ENCODE data around the gene CEACAM1. TPM values are rescaled to one million over a fixed set of nuclear protein-coding genes. Genes with fewer than 3 reads are reported as not detected.

CEACAM1 gene
- total and polyA plus RNA-seq, 2 of the 13 experiments (the other 11 are each of a cell fraction or from before 2014, with no cell fraction given) = 13.5 to 332 TPM

DNA sequence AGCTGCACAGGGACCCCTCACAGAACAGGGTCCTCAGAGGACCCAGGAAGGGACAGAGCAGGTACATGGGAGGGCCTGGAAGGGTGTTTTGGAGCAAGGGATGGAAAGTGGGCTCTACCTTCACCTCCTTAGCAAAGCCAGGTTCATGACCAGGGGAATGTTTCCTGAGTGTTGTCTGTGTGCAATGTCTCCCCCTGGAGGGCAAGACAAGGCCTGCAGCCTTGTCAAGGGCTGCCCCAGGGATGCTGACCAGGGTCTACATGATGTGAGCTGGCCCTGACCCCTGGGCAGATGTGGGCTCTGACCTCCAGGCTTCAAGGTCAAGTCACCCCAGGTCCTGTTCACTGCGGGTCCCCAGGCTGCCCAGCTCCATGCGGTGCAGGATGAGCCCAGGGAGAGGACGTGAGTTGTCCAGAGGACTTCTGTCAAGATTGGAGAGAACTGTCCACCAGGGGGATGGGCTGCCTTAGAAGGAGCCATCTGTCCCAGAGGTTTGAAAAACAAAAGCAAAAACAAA, 1.0 kb upstream of the CEACAM1 start (continued):
- TF ChIP-seq ZBTB33 (CRISPR knock-in tag; IDR thresholded peaks at IDR 0.05) = peak; percentile 48; the same call in 1 of the 2 replicates
- TF ChIP-seq ZNF768 (CRISPR knock-in tag; IDR thresholded peaks at IDR 0.05) = no peak
- TF ChIP-seq ZKSCAN1 (IDR thresholded peaks at IDR 0.05; ENCODE audit: low read length) = no peak
- TF ChIP-seq ZNF251 (CRISPR knock-in tag; IDR thresholded peaks at IDR 0.05) = no peak
- no peak for TF ChIP-seq TAF15 (IDR thresholded peaks at IDR 0.05; ENCODE audit: low read depth, low read length, poor library complexity, severe bottlenecking)
- TF ChIP-seq CCDC6 (CRISPR knock-in tag; IDR thresholded peaks at IDR 0.05) = no peak
- TF ChIP-seq, protein P1, sequence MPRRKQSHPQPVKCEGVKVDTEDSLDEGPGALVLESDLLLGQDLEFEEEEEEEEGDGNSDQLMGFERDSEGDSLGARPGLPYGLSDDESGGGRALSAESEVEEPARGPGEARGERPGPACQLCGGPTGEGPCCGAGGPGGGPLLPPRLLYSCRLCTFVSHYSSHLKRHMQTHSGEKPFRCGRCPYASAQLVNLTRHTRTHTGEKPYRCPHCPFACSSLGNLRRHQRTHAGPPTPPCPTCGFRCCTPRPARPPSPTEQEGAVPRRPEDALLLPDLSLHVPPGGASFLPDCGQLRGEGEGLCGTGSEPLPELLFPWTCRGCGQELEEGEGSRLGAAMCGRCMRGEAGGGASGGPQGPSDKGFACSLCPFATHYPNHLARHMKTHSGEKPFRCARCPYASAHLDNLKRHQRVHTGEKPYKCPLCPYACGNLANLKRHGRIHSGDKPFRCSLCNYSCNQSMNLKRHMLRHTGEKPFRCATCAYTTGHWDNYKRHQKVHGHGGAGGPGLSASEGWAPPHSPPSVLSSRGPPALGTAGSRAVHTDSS (CRISPR knock-in tag; conservative IDR thresholded peaks at IDR 0.05) = no peak
- TF ChIP-seq, protein P2, sequence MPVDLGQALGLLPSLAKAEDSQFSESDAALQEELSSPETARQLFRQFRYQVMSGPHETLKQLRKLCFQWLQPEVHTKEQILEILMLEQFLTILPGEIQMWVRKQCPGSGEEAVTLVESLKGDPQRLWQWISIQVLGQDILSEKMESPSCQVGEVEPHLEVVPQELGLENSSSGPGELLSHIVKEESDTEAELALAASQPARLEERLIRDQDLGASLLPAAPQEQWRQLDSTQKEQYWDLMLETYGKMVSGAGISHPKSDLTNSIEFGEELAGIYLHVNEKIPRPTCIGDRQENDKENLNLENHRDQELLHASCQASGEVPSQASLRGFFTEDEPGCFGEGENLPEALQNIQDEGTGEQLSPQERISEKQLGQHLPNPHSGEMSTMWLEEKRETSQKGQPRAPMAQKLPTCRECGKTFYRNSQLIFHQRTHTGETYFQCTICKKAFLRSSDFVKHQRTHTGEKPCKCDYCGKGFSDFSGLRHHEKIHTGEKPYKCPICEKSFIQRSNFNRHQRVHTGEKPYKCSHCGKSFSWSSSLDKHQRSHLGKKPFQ (CRISPR knock-in tag; IDR thresholded peaks at IDR 0.05; ENCODE audit: insufficient replicate concordance) = no peak
- no peak for TF ChIP-seq ZNF180 (CRISPR knock-in tag; IDR thresholded peaks at IDR 0.05; ENCODE audit: borderline replicate concordance, low read depth)
- TF ChIP-seq EZH2 (conservative IDR thresholded peaks at IDR 0.05; ENCODE audit: low read depth, low read length) = no peak
- no peak; the same call in 1 of the 2 replicates for TF ChIP-seq ZNF784 (CRISPR knock-in tag; IDR thresholded peaks at IDR 0.05; ENCODE audit: borderline replicate concordance)
- no peak for TF ChIP-seq RNF2 (conservative IDR thresholded peaks at IDR 0.05; ENCODE audit: low read depth)
- TF ChIP-seq, protein P3, sequence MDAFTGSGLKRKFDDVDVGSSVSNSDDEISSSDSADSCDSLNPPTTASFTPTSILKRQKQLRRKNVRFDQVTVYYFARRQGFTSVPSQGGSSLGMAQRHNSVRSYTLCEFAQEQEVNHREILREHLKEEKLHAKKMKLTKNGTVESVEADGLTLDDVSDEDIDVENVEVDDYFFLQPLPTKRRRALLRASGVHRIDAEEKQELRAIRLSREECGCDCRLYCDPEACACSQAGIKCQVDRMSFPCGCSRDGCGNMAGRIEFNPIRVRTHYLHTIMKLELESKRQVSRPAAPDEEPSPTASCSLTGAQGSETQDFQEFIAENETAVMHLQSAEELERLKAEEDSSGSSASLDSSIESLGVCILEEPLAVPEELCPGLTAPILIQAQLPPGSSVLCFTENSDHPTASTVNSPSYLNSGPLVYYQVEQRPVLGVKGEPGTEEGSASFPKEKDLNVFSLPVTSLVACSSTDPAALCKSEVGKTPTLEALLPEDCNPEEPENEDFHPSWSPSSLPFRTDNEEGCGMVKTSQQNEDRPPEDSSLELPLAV (CRISPR knock-in tag; conservative IDR thresholded peaks at IDR 0.05; ENCODE audit: low read depth) = no peak
- TF ChIP-seq, protein P4, sequence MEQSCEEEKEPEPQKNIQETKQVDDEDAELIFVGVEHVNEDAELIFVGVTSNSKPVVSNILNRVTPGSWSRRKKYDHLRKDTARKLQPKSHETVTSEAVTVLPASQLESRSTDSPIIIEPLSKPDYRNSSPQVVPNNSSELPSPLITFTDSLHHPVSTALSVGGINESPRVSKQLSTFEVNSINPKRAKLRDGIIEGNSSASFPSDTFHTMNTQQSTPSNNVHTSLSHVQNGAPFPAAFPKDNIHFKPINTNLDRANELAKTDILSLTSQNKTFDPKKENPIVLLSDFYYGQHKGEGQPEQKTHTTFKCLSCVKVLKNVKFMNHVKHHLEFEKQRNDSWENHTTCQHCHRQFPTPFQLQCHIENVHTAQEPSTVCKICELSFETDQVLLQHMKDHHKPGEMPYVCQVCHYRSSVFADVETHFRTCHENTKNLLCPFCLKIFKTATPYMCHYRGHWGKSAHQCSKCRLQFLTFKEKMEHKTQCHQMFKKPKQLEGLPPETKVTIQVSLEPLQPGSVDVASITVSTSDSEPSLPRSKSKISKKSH (CRISPR knock-in tag; IDR thresholded peaks at IDR 0.05; ENCODE audit: borderline replicate concordance) = no peak
- TF ChIP-seq, protein P5, sequence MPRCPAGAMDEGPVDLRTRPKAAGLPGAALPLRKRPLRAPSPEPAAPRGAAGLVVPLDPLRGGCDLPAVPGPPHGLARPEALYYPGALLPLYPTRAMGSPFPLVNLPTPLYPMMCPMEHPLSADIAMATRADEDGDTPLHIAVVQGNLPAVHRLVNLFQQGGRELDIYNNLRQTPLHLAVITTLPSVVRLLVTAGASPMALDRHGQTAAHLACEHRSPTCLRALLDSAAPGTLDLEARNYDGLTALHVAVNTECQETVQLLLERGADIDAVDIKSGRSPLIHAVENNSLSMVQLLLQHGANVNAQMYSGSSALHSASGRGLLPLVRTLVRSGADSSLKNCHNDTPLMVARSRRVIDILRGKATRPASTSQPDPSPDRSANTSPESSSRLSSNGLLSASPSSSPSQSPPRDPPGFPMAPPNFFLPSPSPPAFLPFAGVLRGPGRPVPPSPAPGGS (CRISPR knock-in tag; IDR thresholded peaks at IDR 0.05) = no peak
- TF ChIP-seq FOXA1 (IDR thresholded peaks at IDR 0.05) = no peak
- peak; percentile 40; the same call in 1 of the 2 replicates for TF ChIP-seq FOXA1 (CRISPR knock-in tag; IDR thresholded peaks at IDR 0.05)
- TF ChIP-seq MAF1 (CRISPR knock-in tag; IDR thresholded peaks at IDR 0.05; ENCODE audit: borderline replicate concordance) = no peak
- no peak for TF ChIP-seq JUNB (CRISPR knock-in tag; IDR thresholded peaks at IDR 0.05; ENCODE audit: borderline replicate concordance)
- no peak for TF ChIP-seq CBX1 (IDR thresholded peaks at IDR 0.05; ENCODE audit: low read depth)

All from HepG2 (cell line).